GM23338 (cell line): ENCODE data around the gene DNAJA2. TPM values are rescaled to one million over a fixed set of nuclear protein-coding genes. Genes with fewer than 3 reads are reported as not detected.
A peak's percentile ranks its signal among the peaks of the same experiment; 100 is the strongest.

Experiments
- ATAC-seq: fragments of 200-7000 bp; cut with Tn5 transposase; 3 replicates; pipeline ENCODE4 v1.9.1; 2020
- DNase-seq: peaks from one replicate; pipeline ENCODE4 v3.0.0-alpha.2; 2015; ENCODE audit warnings: low spot score
- H2AFZ ChIP-seq: fragments of 200-600 bp; sonication (generic); 2 replicates; pipeline ENCODE4 v1.8.0; 2016; ENCODE audit warnings: antibody characterized with exemption, mild to moderate bottlenecking, moderate library complexity
- H3F3A ChIP-seq: fragments of 200-600 bp; sonication (generic); replicated peaks from 2 replicates; pipeline ENCODE4 v1.8.0; 2017; ENCODE audit warnings: antibody characterized with exemption, mixed run types, low read depth
- H3K27ac ChIP-seq: fragments of 200-600 bp; sonication (generic); 2 replicates; pipeline ENCODE4 v1.6.1; 2016; ENCODE audit warnings: low read depth
- H3K27me3 ChIP-seq: fragments of 200-600 bp; sonication (generic); 2 replicates; pipeline ENCODE4 v1.8.0; 2016; ENCODE audit warnings: mild to moderate bottlenecking, mixed run types, moderate library complexity; ENCODE audit not compliant: insufficient read depth
- H3K36me3 ChIP-seq: fragments of 200-600 bp; sonication (generic); 2 replicates; pipeline ENCODE4 v1.8.0; 2016; ENCODE audit warnings: mild to moderate bottlenecking; ENCODE audit not compliant: insufficient read depth
- H3K4me1 ChIP-seq: fragments of 200-600 bp; sonication (generic); 2 replicates; pipeline ENCODE4 v1.8.0; 2016; ENCODE audit warnings: mild to moderate bottlenecking, moderate library complexity; ENCODE audit not compliant: insufficient read depth
- H3K4me2 ChIP-seq: fragments of 200-600 bp; sonication (generic); 2 replicates; pipeline ENCODE4 v1.7.1; 2017; ENCODE audit warnings: mixed run types
- H3K4me3 ChIP-seq: fragments of 200-600 bp; sonication (generic); 2 replicates; pipeline ENCODE4 v1.6.1; 2016; ENCODE audit warnings: mixed run types
- H3K79me2 ChIP-seq: fragments of 200-600 bp; sonication (generic); replicated peaks from 2 replicates; pipeline ENCODE4 v1.8.0; 2017; ENCODE audit warnings: mild to moderate bottlenecking; ENCODE audit not compliant: insufficient read depth
- H3K9me2 ChIP-seq: fragments of 200-600 bp; sonication (generic); 2 replicates; pipeline ENCODE4 v1.8.0; 2017; ENCODE audit not compliant: insufficient read depth
- H4K20me1 ChIP-seq: fragments of 200-600 bp; sonication (generic); replicated peaks from 2 replicates; pipeline ENCODE4 v1.8.0; 2017; ENCODE audit warnings: mild to moderate bottlenecking; ENCODE audit not compliant: insufficient read depth
- H3K27ac Mint-ChIP-seq: 2 replicates; pipeline ENCODE4 v1.8.0; 2020; ENCODE audit warnings: inconsistent platforms, mild to moderate bottlenecking, moderate library complexity, mixed read lengths
- H3K27me3 Mint-ChIP-seq: 3 replicates; pipeline ENCODE4 v1.8.0; 2022; ENCODE audit warnings: low read depth, mild to moderate bottlenecking, moderate library complexity, mixed read lengths, inconsistent platforms; ENCODE audit not compliant: insufficient read depth, poor library complexity
- H3K36me3 Mint-ChIP-seq: 3 replicates; pipeline ENCODE4 v1.8.0; 2021; ENCODE audit warnings: low read depth, mild to moderate bottlenecking, inconsistent platforms, moderate library complexity, mixed read lengths
- H3K4me1 Mint-ChIP-seq: 3 replicates; pipeline ENCODE4 v1.8.0; 2020; ENCODE audit warnings: mild to moderate bottlenecking, inconsistent platforms, mixed read lengths
- H3K4me3 Mint-ChIP-seq: 3 replicates; pipeline ENCODE4 v1.8.0; 2021; ENCODE audit warnings: moderate library complexity, mild to moderate bottlenecking, inconsistent platforms, mixed read lengths
- H3K9me3 Mint-ChIP-seq: 3 replicates; pipeline ENCODE4 v1.8.0; 2020; ENCODE audit warnings: moderate library complexity, mild to moderate bottlenecking, inconsistent platforms, mixed read lengths
- CREB1 ChIP-seq: fragments of 250-450 bp; sonication (Bioruptor Pico); IDR thresholded peaks from 2 replicates; pipeline ENCODE4 v1.5.0; 2020; ENCODE audit warnings: low read depth, mild to moderate bottlenecking, moderate library complexity
- CTCF ChIP-seq, 2 experiments: fragments of 200-600 bp in 1 of 2; sonication (generic) in 1 of 2; conservative IDR thresholded peaks; 2 replicates each; pipeline versions ENCODE4 v1.5.1 to v1.6.1; 2016 to 2017; ENCODE audit warnings: antibody characterized with exemption in 2 of 2, low read depth in 2 of 2, mild to moderate bottlenecking in 2 of 2, moderate library complexity in 1 of 2
- ETS1 ChIP-seq: IDR thresholded peaks from 2 replicates; pipeline ENCODE4 v1.6.1; 2016; ENCODE audit warnings: antibody characterized with exemption
- EZH2 ChIP-seq: fragments of 200-600 bp; sonication (generic); IDR thresholded peaks from one replicate; pipeline ENCODE4 v1.8.0; 2017; ENCODE audit warnings: antibody characterized with exemption, mild to moderate bottlenecking, low read depth; ENCODE audit not compliant: unreplicated experiment
- EZH2phosphoT487 ChIP-seq: fragments of 200-600 bp; sonication (generic); IDR thresholded peaks from one replicate; pipeline ENCODE4 v1.8.1; 2018; ENCODE audit warnings: antibody characterized with exemption; ENCODE audit not compliant: unreplicated experiment
- JUNB ChIP-seq: IDR thresholded peaks from one replicate; pipeline ENCODE4 v1.6.1; 2016; ENCODE audit warnings: antibody characterized with exemption; ENCODE audit not compliant: unreplicated experiment
- NANOG ChIP-seq: IDR thresholded peaks from 2 replicates; pipeline ENCODE4 v1.6.1; 2016; ENCODE audit warnings: antibody characterized with exemption, borderline replicate concordance
- POLR2AphosphoS5 ChIP-seq: IDR thresholded peaks from 2 replicates; pipeline ENCODE4 v1.6.1; 2016; ENCODE audit warnings: antibody characterized with exemption, low read depth
- STAT1 ChIP-seq: IDR thresholded peaks from one replicate; pipeline ENCODE4 v1.6.1; 2016; ENCODE audit warnings: antibody characterized with exemption; ENCODE audit not compliant: unreplicated experiment
- ZNF114 ChIP-seq: fragments of 250-450 bp; sonication (Bioruptor Pico); IDR thresholded peaks from 2 replicates; pipeline ENCODE4 v1.5.0; 2020; ENCODE audit warnings: mild to moderate bottlenecking, moderate library complexity
- ZNF331 ChIP-seq: fragments of 250-450 bp; sonication (Bioruptor Pico); IDR thresholded peaks from 2 replicates; pipeline ENCODE4 v1.5.0; 2020; ENCODE audit warnings: low read depth, mild to moderate bottlenecking, moderate library complexity
- polyA plus RNA-seq: library from polyadenylated mRNA; unstranded; fragments of >200 nt; fragmentation: Nextera tagmentation; extraction: Ambion mirVana; gene quantifications from 2 replicates; pipeline ENCODE4 v1.2.1, GENCODE V29; 2016
- total RNA-seq: library from RNA; depleted of rRNA; stranded (reverse); fragments of >200 nt; shearing (Covaris generic); gene quantifications from 2 replicates; pipeline ENCODE4 v1.2.3, GENCODE V29; 2014
- TF ChIP-seq, protein P1 (sequence below): IDR thresholded peaks from one replicate; pipeline ENCODE4 v1.6.1; 2018; ENCODE audit warnings: antibody characterized with exemption; ENCODE audit not compliant: unreplicated experiment
- TF ChIP-seq, protein P2 (sequence below): fragments of 250-450 bp; sonication (Bioruptor Pico); IDR thresholded peaks from 2 replicates; pipeline ENCODE4 v1.5.0; 2020; ENCODE audit warnings: mild to moderate bottlenecking, moderate library complexity

The DNAJA2 gene
- total and polyA plus RNA-seq, 2 experiments from 2014 or later: 94.5 to 101 TPM

DNA sequence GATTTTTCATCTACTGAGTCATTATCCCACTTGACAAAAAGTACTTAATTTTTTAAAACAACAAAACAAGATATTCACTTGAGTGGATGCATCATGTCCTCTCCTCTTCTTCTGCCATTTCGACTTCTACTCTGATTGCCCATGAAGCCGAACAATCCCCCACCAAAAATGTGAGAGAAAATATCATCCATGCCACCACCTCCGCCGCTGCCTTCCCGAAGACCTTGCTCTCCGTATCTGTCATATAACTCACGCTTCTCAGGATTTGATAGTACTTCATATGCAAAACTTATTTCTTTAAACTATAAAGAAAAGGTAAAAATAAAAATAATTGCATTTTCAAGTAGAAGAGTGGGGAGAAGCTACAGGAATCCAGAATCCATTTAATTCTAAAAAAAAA, 2.2 kb downstream of the DNAJA2 start:
- ATAC-seq (no peak), DNase-seq (no peak)
- Mint-ChIP-seq H3K4me3 (peak overlapping the region; percentile 42), H3K27ac (peak overlapping the region; percentile 61), H3K27me3 (peaks cover 18% of the 10 kb centered on the region), H3K4me1 (peaks cover 35% of the 10 kb centered on the region), H3K9me3 (no peaks in the 10 kb centered on the region), H3K36me3 (peaks cover 59% of the 10 kb centered on the region)
- Histone ChIP-seq H4K20me1 (peaks cover 14% of the 10 kb centered on the region), H3K4me1 (peaks cover 12% of the 10 kb centered on the region; the same call in 1 of the 2 replicates), H3K4me3 (no peak overlapping the region), H3K27ac (no peak overlapping the region), H3K79me2 (peaks cover 66% of the 10 kb centered on the region), H3F3A (0 out of 2 replicates have a peak, but pooled peaks cover 3% of the 10 kb centered on the region), H3K4me2 (no peak overlapping the region), H3K27me3 (no peaks in the 10 kb centered on the region), H3K36me3 (peaks cover 42% of the 10 kb centered on the region), H3K9me2 (no peaks in the 10 kb centered on the region), H2AFZ (no peak overlapping the region)
- TF ChIP-seq ZNF331 (CRISPR knock-in tag) (no peak), ZNF114 (CRISPR knock-in tag) (no peak), CREB1 (no peak), STAT1 (no peak), EZH2 (no peak), CTCF (conservative IDR thresholded peaks at IDR 0.05; ENCODE audit: low read depth in 2 of 2) (no peak), POLR2AphosphoS5 (no peak), EZH2phosphoT487 (no peak), NANOG (no peak), ETS1 (no peak), JUNB (no peak)
- TF ChIP-seq, protein P1, sequence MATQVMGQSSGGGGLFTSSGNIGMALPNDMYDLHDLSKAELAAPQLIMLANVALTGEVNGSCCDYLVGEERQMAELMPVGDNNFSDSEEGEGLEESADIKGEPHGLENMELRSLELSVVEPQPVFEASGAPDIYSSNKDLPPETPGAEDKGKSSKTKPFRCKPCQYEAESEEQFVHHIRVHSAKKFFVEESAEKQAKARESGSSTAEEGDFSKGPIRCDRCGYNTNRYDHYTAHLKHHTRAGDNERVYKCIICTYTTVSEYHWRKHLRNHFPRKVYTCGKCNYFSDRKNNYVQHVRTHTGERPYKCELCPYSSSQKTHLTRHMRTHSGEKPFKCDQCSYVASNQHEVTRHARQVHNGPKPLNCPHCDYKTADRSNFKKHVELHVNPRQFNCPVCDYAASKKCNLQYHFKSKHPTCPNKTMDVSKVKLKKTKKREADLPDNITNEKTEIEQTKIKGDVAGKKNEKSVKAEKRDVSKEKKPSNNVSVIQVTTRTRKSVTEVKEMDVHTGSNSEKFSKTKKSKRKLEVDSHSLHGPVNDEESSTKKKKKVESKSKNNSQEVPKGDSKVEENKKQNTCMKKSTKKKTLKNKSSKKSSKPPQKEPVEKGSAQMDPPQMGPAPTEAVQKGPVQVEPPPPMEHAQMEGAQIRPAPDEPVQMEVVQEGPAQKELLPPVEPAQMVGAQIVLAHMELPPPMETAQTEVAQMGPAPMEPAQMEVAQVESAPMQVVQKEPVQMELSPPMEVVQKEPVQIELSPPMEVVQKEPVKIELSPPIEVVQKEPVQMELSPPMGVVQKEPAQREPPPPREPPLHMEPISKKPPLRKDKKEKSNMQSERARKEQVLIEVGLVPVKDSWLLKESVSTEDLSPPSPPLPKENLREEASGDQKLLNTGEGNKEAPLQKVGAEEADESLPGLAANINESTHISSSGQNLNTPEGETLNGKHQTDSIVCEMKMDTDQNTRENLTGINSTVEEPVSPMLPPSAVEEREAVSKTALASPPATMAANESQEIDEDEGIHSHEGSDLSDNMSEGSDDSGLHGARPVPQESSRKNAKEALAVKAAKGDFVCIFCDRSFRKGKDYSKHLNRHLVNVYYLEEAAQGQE: no peak
- TF ChIP-seq, protein P2, sequence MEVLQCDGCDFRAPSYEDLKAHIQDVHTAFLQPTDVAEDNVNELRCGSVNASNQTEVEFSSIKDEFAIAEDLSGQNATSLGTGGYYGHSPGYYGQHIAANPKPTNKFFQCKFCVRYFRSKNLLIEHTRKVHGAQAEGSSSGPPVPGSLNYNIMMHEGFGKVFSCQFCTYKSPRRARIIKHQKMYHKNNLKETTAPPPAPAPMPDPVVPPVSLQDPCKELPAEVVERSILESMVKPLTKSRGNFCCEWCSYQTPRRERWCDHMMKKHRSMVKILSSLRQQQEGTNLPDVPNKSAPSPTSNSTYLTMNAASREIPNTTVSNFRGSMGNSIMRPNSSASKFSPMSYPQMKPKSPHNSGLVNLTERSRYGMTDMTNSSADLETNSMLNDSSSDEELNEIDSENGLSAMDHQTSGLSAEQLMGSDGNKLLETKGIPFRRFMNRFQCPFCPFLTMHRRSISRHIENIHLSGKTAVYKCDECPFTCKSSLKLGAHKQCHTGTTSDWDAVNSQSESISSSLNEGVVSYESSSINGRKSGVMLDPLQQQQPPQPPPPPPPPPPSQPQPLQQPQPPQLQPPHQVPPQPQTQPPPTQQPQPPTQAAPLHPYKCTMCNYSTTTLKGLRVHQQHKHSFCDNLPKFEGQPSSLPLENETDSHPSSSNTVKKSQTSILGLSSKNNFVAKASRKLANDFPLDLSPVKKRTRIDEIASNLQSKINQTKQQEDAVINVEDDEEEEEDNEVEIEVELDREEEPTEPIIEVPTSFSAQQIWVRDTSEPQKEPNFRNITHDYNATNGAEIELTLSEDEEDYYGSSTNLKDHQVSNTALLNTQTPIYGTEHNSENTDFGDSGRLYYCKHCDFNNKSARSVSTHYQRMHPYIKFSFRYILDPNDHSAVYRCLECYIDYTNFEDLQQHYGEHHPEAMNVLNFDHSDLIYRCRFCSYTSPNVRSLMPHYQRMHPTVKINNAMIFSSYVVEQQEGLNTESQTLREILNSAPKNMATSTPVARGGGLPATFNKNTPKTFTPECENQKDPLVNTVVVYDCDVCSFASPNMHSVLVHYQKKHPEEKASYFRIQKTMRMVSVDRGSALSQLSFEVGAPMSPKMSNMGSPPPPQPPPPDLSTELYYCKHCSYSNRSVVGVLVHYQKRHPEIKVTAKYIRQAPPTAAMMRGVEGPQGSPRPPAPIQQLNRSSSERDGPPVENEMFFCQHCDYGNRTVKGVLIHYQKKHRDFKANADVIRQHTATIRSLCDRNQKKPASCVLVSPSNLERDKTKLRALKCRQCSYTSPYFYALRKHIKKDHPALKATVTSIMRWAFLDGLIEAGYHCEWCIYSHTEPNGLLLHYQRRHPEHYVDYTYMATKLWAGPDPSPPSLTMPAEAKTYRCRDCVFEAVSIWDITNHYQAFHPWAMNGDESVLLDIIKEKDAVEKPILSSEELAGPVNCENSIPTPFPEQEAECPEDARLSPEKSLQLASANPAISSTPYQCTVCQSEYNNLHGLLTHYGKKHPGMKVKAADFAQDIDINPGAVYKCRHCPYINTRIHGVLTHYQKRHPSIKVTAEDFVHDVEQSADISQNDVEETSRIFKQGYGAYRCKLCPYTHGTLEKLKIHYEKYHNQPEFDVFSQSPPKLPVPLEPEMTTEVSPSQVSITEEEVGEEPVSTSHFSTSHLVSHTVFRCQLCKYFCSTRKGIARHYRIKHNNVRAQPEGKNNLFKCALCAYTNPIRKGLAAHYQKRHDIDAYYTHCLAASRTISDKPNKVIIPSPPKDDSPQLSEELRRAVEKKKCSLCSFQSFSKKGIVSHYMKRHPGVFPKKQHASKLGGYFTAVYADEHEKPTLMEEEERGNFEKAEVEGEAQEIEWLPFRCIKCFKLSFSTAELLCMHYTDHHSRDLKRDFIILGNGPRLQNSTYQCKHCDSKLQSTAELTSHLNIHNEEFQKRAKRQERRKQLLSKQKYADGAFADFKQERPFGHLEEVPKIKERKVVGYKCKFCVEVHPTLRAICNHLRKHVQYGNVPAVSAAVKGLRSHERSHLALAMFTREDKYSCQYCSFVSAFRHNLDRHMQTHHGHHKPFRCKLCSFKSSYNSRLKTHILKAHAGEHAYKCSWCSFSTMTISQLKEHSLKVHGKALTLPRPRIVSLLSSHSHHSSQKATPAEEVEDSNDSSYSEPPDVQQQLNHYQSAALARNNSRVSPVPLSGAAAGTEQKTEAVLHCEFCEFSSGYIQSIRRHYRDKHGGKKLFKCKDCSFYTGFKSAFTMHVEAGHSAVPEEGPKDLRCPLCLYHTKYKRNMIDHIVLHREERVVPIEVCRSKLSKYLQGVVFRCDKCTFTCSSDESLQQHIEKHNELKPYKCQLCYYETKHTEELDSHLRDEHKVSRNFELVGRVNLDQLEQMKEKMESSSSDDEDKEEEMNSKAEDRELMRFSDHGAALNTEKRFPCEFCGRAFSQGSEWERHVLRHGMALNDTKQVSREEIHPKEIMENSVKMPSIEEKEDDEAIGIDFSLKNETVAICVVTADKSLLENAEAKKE: no peak
